SK-N-SH (cell line): ENCODE measurements around the gene IL16. TPM values are rescaled to one million over a fixed set of nuclear protein-coding genes. Genes with fewer than 3 reads are reported as not detected.

ENCODE experiments used
- CTCF ChIA-PET: fragments of 300-600, 350-600 bp; formaldehyde crosslinking; extraction: SDS; loops from one replicate; lab custom pipeline; 2021; lab: Yijun Ruan, JAX
- POLR2A ChIA-PET: fragments of 350-600 bp; sonication (Branson Sonifier 250); formaldehyde crosslinking; extraction: SDS; loops from one replicate; lab custom pipeline; 2020; ENCODE audit warnings: antibody characterized with exemption, inconsistent platforms; lab: Yijun Ruan, JAX
- DNase-seq: peaks from one replicate; pipeline ENCODE4 v3.0.0; 2012
- H2AFZ ChIP-seq: fragments of 200-600 bp; sonication (generic); 2 replicates; pipeline ENCODE4 v1.8.1; 2016; ENCODE audit warnings: antibody characterized with exemption, mild to moderate bottlenecking, low read depth
- H3F3A ChIP-seq: fragments of 200-600 bp; sonication (generic); replicated peaks from 2 replicates; pipeline ENCODE3; 2016; ENCODE audit warnings: antibody characterized with exemption, mild to moderate bottlenecking; ENCODE audit not compliant: insufficient read depth
- H3K27ac ChIP-seq, 2 experiments: fragments of 200-500 bp in 1 of 2; fragments of 200-600 bp in 1 of 2; sonication (Bioruptor generic) in 1 of 2; sonication (generic), shearing (Covaris generic) in 1 of 2; 2 replicates each; pipeline versions ENCODE4 v1.5.1 to v1.6.1; 2014 to 2016; ENCODE audit warnings: low read depth in 2 of 2, inconsistent platforms in 1 of 2, low read length in 1 of 2, mild to moderate bottlenecking in 1 of 2, mixed read lengths in 1 of 2
- H3K27me3 ChIP-seq: fragments of 200-600 bp; sonication (generic), shearing (Covaris generic); 2 replicates; pipeline ENCODE4 v1.6.1; 2016; ENCODE audit warnings: mixed run types; ENCODE audit not compliant: insufficient read depth
- H3K36me3 ChIP-seq, 2 experiments: fragments of 200-500 bp in 1 of 2; fragments of 200-600 bp in 1 of 2; sonication (Bioruptor generic) in 1 of 2; sonication (generic) in 1 of 2; replicated peaks in 1 of 2; 2 replicates each; pipeline versions ENCODE3 to v1.5.1; 2014 to 2016; ENCODE audit warnings: low read length in 1 of 2, mild to moderate bottlenecking in 1 of 2; ENCODE audit not compliant: insufficient read depth in 2 of 2, control insufficient read depth in 1 of 2
- H3K4me1 ChIP-seq, 2 experiments: fragments of 200-500 bp in 1 of 2; fragments of 200-600 bp in 1 of 2; sonication (Bioruptor generic) in 1 of 2; sonication (generic), shearing (Covaris generic) in 1 of 2; 2 replicates each; pipeline versions ENCODE4 v1.5.1 to v1.6.1; 2014 to 2016; ENCODE audit warnings: low read depth in 1 of 2, low read length in 1 of 2, mixed run types in 1 of 2; ENCODE audit not compliant: insufficient read depth in 2 of 2, control insufficient read depth in 1 of 2
- H3K4me2 ChIP-seq: fragments of 200-600 bp; sonication (generic), shearing (Covaris generic); 2 replicates; pipeline ENCODE4 v1.6.1; 2017; ENCODE audit warnings: mixed run types
- H3K4me3 ChIP-seq, 2 experiments: fragments of 200-500 bp in 1 of 2; fragments of 200-600 bp in 1 of 2; sonication (Bioruptor generic) in 1 of 2; sonication (generic), shearing (Covaris generic) in 1 of 2; 2 replicates each; pipeline versions ENCODE4 v1.5.1 to v1.8.1; 2014 to 2016; ENCODE audit warnings: low read depth in 2 of 2, inconsistent platforms in 1 of 2, low read length in 1 of 2, mild to moderate bottlenecking in 1 of 2, mixed read lengths in 1 of 2, moderate library complexity in 1 of 2
- H3K79me2 ChIP-seq: fragments of 200-600 bp; sonication (generic); 2 replicates; pipeline ENCODE4 v1.8.1; 2017; ENCODE audit warnings: mild to moderate bottlenecking; ENCODE audit not compliant: insufficient read depth
- H3K9ac ChIP-seq: fragments of 200-600 bp; sonication (generic); 2 replicates; pipeline ENCODE4 v1.6.1; 2017; ENCODE audit warnings: mixed run types
- H3K9me2 ChIP-seq: fragments of 200-600 bp; sonication (generic); 2 replicates; pipeline ENCODE4 v1.6.1; 2017; ENCODE audit warnings: mixed run types
- H3K9me3 ChIP-seq: fragments of 200-600 bp; sonication (generic); 2 replicates; pipeline ENCODE4 v1.6.1; 2017; ENCODE audit warnings: mixed run types, mild to moderate bottlenecking, moderate library complexity
- H4K20me1 ChIP-seq: fragments of 200-600 bp; sonication (generic); 2 replicates; pipeline ENCODE4 v1.6.1; 2017; ENCODE audit warnings: mild to moderate bottlenecking, mixed run types; ENCODE audit not compliant: insufficient read depth
- CHD2 ChIP-seq: fragments of 150-350 bp; IDR thresholded peaks from 2 replicates; pipeline ENCODE4 v1.6.1; 2018; ENCODE audit warnings: low read length; ENCODE audit not compliant: partially characterized antibody
- CTCF ChIP-seq: fragments of 200-600 bp; sonication (generic); IDR thresholded peaks from 2 replicates; pipeline ENCODE4 v1.6.1; 2017; ENCODE audit warnings: antibody characterized with exemption, mild to moderate bottlenecking, moderate library complexity
- ELF1 ChIP-seq: IDR thresholded peaks from 2 replicates; pipeline ENCODE4 v1.4.0; 2012
- EZH2phosphoT487 ChIP-seq: fragments of 200-600 bp; sonication (generic); IDR thresholded peaks from 2 replicates; pipeline ENCODE4 v1.6.1; 2017; ENCODE audit warnings: low read depth, mixed run types, mild to moderate bottlenecking, antibody characterized with exemption, moderate library complexity, borderline replicate concordance
- FOSL2 ChIP-seq: IDR thresholded peaks from 2 replicates; pipeline ENCODE4 v1.4.0; 2012; ENCODE audit warnings: low read depth, mild to moderate bottlenecking, moderate library complexity, borderline replicate concordance
- FOXM1 ChIP-seq: IDR thresholded peaks from 2 replicates; pipeline ENCODE4 v1.4.0; 2012; ENCODE audit warnings: low read depth, mild to moderate bottlenecking
- GATA2 ChIP-seq: sonication (generic); formaldehyde crosslinking; IDR thresholded peaks from 2 replicates; pipeline ENCODE4 v1.5.0; 2020; ENCODE audit warnings: mild to moderate bottlenecking, missing genetic modification reagents
- IRF3 ChIP-seq: fragments of 150-350 bp; IDR thresholded peaks from 2 replicates; pipeline ENCODE4 v1.6.1; 2016; ENCODE audit warnings: mild to moderate bottlenecking, low read depth, low read length
- MEF2A ChIP-seq: IDR thresholded peaks from 2 replicates; pipeline ENCODE4 v1.4.0; 2012; ENCODE audit warnings: low read depth, borderline replicate concordance
- MXI1 ChIP-seq: IDR thresholded peaks from 2 replicates; pipeline ENCODE4 v1.6.1; 2012; ENCODE audit warnings: mild to moderate bottlenecking, low read depth, low read length, improper control_type of control experiment
- NFIC ChIP-seq: IDR thresholded peaks from 2 replicates; pipeline ENCODE4 v1.4.0; 2012; ENCODE audit warnings: borderline replicate concordance
- NRF1 ChIP-seq: IDR thresholded peaks from 2 replicates; pipeline ENCODE4 v1.6.1; 2012; ENCODE audit warnings: low read depth, mild to moderate bottlenecking, low read length
- POLR2AphosphoS5 ChIP-seq: IDR thresholded peaks from 2 replicates; pipeline ENCODE4 v1.6.1; 2012; ENCODE audit warnings: low read depth, low read length
- RCOR1 ChIP-seq: fragments of 150-350 bp; IDR thresholded peaks from 2 replicates; pipeline ENCODE4 v1.6.1; 2017; ENCODE audit warnings: antibody characterized with exemption, low read length
- REST ChIP-seq: IDR thresholded peaks from 2 replicates; pipeline ENCODE4 v1.6.1; 2012; ENCODE audit warnings: mild to moderate bottlenecking, low read depth, low read length, moderate library complexity
- RXRA ChIP-seq: IDR thresholded peaks from 2 replicates; pipeline ENCODE4 v1.4.0; 2012; ENCODE audit warnings: low read depth, mild to moderate bottlenecking, borderline replicate concordance
- SMC3 ChIP-seq: IDR thresholded peaks from 2 replicates; pipeline ENCODE4 v1.6.1; 2012; ENCODE audit warnings: low read depth, low read length, improper control_type of control experiment
- TCF12 ChIP-seq: IDR thresholded peaks from 2 replicates; pipeline ENCODE4 v1.4.0; 2012
- TEAD4 ChIP-seq: IDR thresholded peaks from 2 replicates; pipeline ENCODE4 v1.4.0; 2012; ENCODE audit warnings: mild to moderate bottlenecking, borderline replicate concordance; ENCODE audit not compliant: insufficient read depth
- USF2 ChIP-seq: fragments of 150-350 bp; IDR thresholded peaks from 2 replicates; pipeline ENCODE4 v1.6.1; 2017; ENCODE audit warnings: antibody characterized with exemption, low read length, low read depth, borderline replicate concordance
- YY1 ChIP-seq: IDR thresholded peaks from 2 replicates; pipeline ENCODE4 v1.4.0; 2012; ENCODE audit warnings: low read depth, mild to moderate bottlenecking
- WGBS: methylation state at CpG from one replicate; pipeline ENCODE4 v1.1.6; 2017; ENCODE audit warnings: low lambda C conversion rate; 5-methylcytosine and 5-hydroxymethylcytosine counted together
- polyA plus RNA-seq, 3 experiments: library from polyadenylated mRNA; depleted of rRNA; stranded (reverse); fragments of >200 nt; gene quantifications; 2 replicates each; pipeline ENCODE4 v1.2.3, GENCODE V29; 2012

Gene IL16
- polyA plus RNA-seq, 1 of the 3 experiments (the other 2 are of a cell fraction), result not detected

- TF ChIP-seq ELF1 (no peak), TCF12 (peak; percentile 70), GATA2 (no peak), FOSL2 (no peak), MXI1 (peak; percentile 82; the same call in 1 of the 2 replicates), IRF3 (no peak), YY1 (no peak), USF2 (no peak), EZH2phosphoT487 (no peak), RCOR1 (peak; percentile 43; the same call in 1 of the 2 replicates)
These were observed 36.1 kb upstream of the IL16 start (continued) for GRCh38 chr15:81160312-81161159.

GRCh38 chr15:81161160-81161673, 35.5 kb upstream of the IL16 start:
- no peaks in the 10 kb centered on the region for H3K36me3 ChIP-seq
- CTCF ChIA-PET, result interaction anchor here (0.8 to 17.5 kb wide), 7 partner anchors 9 to 113 kb away, joined by 3 to 395 read pairs (median 3); no protein-coding TSS in a partner anchor
- 10% methylated on average over 4 of the region's 4 CpGs for WGBS
- H3K4me2 ChIP-seq, result no peak overlapping the region
- no peaks in the 10 kb centered on the region for H3K79me2 ChIP-seq
- peak overlapping the region in 1 of 2 experiments; percentile 92; a peak in 2 of 4 replicates for H3K27ac ChIP-seq
- no peak overlapping the region for H3K9ac ChIP-seq
- no peak for DNase-seq
- no peak overlapping the region for H3K4me3 ChIP-seq
- no peaks in the 10 kb centered on the region for H3F3A ChIP-seq
- no peaks in the 10 kb centered on the region for H4K20me1 ChIP-seq
- H3K27me3 ChIP-seq, result no peaks in the 10 kb centered on the region
- no peaks in the 10 kb centered on the region for H3K9me3 ChIP-seq
- POLR2A ChIA-PET, result interaction anchor here (1.0 to 1.2 kb wide), 2 partner anchors 13 to 105 kb away, joined by 4 to 8 read pairs; no protein-coding TSS in a partner anchor
- no peaks in the 10 kb centered on the region for H3K9me2 ChIP-seq
- H2AFZ ChIP-seq, result no peak overlapping the region
- H3K4me1 ChIP-seq, result peaks cover 0 to 23% of the 10 kb centered on the region in 2 experiments; a peak in 2 of 4 replicates
- TF ChIP-seq NRF1, result no peak
- TF ChIP-seq FOSL2, result no peak
- no peak for TF ChIP-seq CTCF
- no peak for TF ChIP-seq POLR2AphosphoS5
- TF ChIP-seq NFIC, result no peak
- no peak for TF ChIP-seq GATA2
- no peak for TF ChIP-seq YY1
- no peak for TF ChIP-seq CHD2
- no peak for TF ChIP-seq SMC3
- TF ChIP-seq MEF2A, result no peak
- no peak for TF ChIP-seq FOXM1
- no peak for TF ChIP-seq REST
- no peak for TF ChIP-seq TEAD4
- TF ChIP-seq RXRA, result no peak
